GM19025 (cell line): Measurements from ENCODE around the gene CAMTA1.

Experiments used
- ATAC-seq: cut with Tn5 transposase; IDR thresholded peaks from one replicate; pipeline ENCODE4 v1.9.1; 2021; ENCODE audit warnings: mild to moderate bottlenecking, low read depth, moderate library complexity; ENCODE audit not compliant: unreplicated experiment

CAMTA1 gene

DNA sequence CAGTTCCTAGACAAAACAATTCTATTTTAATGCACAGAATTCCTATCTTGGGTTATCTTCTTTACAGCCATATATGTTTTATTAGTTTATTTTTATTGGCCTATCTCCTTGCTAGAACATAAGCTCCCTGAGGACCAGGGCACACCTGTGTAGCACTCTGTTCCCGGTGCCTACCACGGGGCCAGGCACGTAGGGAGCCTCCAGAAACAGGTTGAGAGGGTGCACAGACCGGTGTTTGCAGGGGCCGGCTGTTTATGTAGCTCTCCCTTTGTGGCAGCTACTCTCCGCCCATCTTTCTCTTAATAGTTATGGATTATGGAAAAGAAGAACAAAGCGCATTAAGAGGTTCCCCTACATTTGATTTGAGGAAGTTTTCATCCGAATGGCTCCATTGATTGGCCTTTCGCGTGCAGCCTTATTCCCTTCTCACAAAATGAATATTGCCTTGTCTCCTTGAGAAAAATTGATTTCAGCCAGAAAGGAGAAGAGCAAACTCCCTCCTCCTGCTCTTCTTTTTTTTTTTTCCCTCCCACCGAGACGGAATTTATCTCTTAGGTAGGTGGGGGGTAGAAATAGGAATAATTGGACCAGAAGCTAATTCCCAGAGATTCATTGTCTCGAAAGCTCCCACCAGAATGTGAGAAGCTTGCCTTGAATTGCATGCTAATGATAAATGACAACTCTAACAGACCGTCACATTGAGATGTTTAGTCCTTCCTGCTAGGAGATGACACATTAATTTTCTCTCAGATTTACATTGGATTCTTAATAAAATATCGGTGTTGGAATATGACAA, 447.4 kb downstream of the CAMTA1 start:
- no peak for ATAC-seq

DNA sequence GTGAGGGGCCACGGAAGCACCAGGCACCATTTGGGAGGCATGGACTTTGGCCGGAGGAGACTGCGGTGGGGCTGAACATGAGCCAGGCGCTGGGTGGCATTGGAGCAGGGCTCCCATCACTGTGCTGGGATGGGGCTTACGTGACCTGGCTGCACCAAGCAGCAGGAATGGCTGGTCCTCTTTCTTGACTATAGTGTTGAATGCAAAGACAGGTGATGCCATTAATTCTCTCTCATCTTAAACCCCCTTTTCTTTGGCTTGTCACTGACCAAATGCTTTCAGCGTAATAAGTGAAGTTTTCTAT, 447.9 kb downstream of the CAMTA1 start:
- no peak for ATAC-seq

DNA sequence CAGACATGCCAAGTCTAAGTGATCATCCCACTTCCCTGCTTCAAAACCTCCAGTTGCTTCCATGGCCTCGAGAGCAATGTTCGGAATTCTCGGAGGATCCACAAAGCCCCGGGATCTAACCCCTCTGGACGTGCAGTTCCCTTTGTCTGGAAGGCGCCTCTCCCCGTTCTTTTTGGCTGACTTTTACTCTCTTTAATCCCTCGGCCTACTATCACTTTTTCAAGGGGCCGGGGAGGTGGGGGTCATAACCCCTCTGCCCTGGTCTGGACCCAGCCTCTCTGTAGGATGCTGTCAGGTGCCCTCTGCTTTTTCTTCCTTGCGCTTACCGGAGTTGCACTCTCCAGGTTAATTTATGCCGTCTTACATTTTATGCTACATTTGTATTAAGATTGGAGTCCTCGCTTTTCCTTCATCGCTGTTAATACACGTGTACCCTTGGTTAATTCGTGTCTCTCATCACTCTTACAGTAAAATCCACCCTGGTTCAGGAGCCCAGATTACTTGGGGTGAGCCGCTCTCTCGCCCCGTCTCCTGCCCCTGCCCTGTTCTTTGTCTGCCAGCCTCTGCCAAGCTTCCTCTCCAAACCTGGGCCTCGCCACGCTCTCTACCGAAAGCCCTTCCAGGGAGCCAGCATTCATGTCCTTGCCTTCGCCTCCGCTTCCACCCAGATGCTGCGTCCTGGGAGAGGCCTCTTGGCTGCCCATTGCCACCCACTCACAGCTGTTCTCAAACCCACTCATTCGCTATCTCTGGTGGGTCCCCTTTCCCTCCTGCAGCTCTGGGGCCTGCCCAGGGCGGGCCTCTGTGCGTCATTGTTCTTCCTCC, 448.6 kb downstream of the CAMTA1 start:
- ATAC-seq, result no peak

DNA sequence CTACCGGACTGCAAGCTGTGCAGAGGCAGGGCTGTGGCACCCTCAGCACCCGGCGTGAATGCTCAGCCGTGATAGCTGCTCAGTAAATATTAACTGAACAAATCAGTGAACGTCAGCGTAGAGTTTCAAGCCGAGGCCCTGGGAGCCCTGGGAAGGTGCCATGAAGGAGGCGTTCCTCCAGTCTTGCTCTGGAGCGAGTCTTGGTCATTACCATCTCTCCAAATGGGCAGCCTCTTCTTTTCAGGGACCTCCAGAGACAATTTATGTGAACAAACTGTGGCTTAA, 449.2 kb downstream of the CAMTA1 start:
- no peak for ATAC-seq

DNA sequence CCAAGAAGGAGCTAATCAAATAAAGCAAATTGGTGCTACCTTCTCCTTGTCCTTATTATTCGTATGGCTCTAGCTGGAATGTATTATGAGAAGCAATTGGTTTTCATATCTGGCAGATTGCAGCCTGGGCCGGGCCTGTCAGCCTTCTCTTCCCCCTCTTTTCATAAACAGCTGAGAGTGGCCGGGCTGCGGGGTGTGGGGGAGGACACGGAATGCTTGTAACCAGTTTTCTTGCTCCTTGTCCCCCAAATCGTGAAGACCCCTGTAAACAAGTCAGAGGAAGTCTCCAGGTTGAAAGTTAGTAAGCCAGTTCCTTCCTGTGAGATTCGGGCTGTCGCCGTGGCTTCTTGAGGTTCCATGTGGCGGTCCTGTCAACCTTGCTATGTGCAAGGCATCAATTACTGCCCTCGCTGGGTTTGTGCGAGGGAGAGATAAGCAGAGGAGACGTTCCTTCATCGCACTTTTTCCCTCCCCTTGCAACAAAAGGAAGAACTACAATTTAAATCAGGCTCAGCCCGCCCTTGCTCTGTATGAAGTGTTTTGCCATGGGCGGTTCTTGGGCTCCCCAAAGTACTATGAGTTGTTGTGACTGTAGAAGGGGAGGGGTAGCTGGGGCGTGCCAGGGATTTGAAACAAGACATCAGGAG, 450.7 kb downstream of the CAMTA1 start:
- no peak for ATAC-seq

DNA sequence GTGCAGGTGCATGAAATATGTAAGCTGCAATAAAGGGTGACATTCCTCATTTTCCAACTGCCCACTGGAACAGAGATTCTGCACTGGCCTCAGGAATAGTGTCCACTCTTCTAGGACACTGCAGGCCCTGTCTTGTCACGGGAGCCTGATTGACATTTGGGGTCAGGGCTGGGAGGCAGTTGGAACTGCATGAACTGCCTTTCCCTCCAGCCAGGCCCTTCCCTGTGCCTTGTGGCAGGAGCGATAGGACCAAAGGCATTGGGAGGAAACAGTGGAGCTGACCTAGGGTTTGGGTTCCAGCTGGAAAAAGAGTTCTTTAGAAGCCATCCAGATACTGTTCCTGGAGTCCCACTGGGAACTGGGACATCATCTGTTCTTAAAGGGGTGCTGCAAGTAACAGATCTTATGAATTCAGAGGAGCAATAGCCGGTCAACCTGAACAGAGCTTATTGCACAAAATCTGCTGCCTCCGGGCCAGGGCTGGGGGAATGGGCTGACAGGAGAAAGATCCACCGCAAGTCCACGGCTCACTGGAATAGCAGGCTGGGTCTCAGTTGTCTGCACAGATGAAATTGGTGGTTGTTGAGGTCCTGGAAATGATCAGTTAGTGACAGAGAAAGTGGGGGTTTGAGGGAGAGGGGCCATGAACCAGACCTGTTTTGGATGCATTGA, 451.7 kb downstream of the CAMTA1 start:
- no peak for ATAC-seq

DNA sequence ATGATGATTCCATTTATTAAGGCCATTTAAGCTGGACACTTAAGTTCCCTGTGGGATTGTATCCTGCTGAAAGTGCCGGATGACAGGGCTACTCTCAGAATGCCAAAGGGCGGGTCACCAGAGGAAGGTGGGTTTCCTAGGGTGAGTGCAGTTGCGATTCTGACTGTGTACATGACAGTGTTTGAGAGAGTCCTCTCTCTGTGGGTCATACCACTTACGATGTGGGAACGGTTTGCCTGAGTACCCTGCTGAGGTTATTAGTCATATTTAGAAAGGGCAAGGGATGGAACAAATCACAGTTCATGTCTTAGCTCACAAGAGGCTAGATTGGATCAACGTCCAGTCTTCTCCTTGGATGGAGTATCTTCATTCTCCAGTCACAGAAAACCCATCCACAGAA, 461.9 kb downstream of the CAMTA1 start:
- ATAC-seq, result no peak

DNA sequence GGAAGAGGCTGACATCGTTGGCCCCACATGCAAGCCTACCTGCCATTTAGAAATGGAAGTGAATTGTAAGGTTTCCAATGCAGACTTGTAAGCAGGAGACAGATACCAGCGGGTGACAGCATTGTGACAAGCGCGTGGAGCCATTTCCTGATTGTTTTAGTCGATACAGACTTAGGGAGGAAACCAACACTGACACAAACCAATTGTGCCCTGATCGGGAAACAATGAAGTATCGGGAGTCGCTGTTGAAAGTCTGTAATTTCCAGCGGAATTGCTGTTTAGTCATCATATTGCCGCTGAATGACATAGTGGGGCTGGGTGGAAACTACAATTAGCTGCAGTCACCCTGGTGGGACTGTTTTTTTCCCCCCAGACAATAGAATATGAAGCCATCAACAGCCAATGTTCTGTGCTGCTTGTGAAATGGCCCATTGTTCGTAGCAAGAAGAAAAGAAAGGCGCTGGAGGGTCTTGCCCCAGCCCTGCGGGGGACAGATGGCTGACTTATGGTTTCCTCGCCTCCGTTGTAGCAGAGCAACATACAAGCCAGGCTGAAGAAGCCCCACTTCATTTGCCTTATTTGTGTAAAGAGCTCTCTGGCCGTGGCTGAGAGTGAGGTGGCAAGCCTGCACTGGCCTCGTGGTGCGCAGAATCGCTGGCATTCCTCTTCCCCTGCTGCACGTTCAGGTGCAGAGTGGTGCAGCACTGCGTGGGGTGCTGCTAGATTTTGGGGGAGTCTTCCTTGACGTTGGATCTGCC, 462.7 kb downstream of the CAMTA1 start:
- ATAC-seq, result no peak

DNA sequence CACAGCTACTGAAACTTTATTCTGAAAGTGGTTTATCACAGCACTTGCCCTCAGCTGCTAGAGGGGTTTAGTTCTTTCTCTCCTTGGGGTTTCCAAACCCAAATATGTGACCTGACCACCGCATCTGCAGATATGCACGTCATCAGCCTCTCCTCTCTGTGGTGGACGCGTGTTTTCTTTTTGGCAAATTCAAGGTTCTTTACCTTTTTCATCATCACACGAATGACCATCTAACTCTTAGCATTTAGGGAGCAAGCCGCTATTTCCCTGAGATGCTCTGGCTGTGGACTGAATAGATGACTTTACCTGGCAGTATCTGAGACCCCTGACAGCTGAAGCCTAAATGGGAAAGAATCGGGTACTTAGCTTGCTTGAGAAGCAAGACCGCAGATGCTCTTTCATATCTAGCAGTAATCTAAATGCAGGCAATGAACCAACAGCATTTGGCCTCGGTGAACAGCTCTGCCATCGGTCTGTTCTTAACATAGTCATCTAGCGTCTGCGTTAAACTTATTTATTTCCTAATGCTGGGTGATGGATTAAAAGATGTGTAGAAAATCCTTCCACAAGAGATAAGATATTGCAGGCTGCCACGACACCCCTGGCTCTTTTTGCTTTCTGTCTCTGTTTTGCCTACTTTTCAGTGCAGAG, 463.4 kb downstream of the CAMTA1 start:
- ATAC-seq, result no peak

DNA sequence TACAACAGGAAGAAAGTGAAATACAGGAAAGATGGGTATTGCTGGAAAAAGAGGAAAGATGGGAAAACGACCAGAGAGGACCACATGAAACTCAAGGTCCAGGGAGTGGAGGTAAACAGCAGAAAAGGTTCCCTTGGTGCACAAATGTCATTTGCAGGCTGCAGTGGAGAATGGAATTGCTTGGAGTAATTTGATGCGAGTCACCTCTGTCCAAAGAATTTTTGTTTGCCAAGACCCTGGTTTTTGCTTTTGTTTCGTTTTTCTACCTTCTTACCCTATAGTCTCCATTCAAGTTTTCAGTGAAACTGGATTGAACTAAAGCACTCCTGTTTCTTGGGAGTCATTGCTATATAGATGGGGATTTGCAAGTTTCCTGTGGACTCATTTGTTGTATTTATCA, 464.3 kb downstream of the CAMTA1 start:
- no peak for ATAC-seq

DNA sequence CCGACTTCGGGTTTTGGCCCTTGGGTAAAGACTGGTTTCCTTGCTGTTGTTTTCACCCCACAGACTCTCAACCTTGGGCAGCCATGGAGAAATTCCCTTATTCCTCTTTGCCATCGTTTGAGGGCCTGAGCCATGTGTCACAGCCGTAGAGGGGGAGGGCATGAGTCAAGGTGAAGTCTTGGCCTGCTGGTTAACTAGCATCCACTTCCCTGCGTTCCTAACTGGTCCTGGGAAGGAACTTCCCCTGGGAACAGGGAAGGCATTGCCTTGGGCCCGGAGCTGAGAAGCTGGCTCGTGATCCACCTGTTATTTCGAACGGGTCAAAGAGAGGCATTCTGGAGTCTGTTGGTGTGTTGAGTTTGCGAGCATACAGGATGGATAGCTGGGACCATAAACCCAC, 464.9 kb downstream of the CAMTA1 start:
- ATAC-seq, result no peak

DNA sequence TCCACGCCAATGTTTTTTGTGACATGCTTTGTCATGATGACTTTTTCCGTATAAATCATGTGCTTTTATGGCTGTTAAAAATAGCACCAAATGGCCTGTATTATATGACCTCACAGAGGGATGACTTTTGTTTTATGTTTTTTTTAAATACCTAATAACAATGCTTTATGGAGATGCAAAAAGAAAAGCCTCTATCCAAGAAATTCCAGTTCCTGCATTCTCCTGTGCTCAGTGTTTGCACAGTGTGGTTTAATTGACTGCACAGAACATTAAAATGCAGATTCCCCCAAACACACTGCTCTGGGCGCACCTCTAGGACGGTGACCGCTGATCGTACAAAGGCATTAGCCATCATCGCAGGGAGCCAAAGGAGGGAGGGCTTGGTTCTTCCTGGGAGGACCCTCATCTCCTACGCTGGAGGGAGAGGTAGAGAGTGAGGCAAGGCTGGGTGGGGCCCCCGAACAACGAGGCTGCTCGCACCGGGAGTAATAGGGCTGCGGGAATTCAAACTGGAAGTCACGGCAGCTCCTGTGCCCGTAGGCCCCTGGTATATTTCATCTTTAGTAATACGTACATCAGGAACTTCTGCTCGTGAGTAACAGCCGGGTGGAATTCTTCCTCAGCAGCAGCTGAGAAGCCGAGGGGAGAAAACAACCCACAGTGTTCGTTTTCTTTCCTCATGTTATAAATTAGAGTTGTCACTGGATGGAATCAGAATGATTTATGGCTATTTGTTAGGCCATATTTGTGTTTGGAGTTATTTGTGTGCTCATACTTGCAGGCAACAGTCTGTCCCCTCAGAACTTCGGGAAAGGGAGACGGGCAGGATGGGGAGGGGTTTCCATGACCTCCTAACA, 465.6 kb downstream of the CAMTA1 start:
- no peak for ATAC-seq

DNA sequence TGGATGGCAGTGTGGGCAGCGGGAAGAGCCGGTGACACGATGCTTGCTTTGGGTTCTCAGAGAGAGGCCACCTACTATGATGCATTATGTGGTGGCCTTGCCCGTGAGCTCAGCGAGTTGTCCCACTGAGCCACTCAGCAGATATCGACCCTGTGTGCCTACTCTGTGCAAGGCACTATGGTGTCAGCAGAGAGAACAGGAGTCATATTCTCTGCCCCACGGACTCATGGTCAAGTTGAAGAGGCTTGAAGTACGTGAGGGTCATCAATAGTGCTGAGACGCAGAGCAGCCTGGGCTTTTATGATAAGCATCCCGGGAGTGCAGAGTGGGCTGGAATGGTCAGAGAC, 466.2 kb downstream of the CAMTA1 start:
- no peak for ATAC-seq

DNA sequence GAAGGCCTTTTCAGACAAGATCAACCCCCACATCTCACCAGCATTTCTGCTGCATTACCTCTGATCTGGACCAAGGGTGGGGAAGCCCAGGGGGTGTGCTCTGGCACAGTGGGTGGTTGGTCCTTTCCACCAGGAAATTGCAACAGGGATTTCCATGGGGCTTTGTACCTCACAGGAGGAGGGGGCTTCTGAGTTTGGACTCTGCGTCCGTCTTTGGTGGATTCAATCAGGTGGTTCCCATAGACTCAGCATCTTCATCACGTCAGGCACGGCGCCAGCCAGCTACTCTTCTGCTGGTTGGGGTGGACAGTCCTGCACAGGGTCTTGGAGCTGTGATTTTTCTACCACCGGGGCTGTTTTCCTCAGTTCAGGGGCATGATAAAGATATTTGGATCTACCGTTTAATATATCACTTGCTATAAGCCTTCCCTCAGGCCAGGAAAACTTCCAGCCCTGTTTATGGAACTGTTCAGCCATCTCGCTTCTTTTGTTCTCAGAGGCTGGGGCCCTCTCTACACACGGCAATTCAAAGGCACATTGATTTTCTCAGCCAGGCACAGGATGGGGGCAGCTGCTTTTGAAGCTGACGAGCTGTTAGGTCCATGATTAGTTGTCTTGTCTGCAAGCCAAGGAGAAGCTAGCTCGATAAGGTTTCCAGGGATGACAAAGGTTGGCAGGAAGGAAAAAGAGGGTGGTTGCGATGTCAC, 467.3 kb downstream of the CAMTA1 start:
- ATAC-seq, result no peak

DNA sequence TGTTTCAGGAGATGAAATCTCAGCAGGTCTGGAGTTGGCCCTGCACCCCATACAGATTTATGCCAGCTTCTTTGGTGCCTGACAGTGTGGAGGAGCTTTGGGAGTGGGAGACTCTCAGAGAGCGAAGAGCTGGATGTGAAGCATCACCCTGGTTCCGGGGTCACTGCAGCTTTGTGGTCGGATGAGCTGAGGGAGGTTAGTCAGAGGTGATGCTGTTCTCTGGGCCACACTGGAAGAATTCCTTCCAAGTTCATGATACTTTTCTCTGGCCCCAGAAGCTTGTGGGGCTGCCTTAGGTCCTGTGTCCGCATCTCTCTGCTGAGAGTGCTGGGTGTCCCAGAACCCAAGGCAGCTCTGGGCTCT, 467.8 kb downstream of the CAMTA1 start:
- no peak for ATAC-seq

DNA sequence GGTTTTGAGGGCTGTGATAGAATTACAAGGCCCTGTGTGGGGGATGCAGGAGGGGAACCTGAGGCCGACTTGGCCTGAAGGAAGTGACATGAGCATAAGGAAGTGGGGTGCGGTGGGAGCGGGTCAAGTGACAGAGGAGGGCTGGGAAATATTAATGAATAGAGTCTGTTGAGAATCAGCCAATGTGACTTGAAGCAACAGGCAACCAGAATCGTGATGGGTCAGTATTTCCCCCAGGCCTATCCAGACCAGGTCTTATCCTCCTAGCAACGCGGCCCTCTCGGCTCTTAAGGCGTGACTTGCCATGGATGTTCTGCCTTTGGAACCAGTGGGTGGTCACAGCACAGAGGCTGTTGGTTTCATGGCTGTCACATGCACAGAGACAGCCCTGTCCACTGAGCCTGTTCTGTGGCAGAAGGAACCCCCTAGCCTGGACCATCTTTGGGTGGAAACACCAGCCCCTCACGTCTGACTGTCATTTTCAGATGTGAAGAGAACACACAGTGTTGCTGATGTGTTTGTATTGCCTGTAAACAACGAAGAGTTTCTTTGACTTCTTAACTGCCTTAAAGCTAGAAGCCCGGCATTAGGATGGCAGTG, 468.8 kb downstream of the CAMTA1 start:
- no peak for ATAC-seq

DNA sequence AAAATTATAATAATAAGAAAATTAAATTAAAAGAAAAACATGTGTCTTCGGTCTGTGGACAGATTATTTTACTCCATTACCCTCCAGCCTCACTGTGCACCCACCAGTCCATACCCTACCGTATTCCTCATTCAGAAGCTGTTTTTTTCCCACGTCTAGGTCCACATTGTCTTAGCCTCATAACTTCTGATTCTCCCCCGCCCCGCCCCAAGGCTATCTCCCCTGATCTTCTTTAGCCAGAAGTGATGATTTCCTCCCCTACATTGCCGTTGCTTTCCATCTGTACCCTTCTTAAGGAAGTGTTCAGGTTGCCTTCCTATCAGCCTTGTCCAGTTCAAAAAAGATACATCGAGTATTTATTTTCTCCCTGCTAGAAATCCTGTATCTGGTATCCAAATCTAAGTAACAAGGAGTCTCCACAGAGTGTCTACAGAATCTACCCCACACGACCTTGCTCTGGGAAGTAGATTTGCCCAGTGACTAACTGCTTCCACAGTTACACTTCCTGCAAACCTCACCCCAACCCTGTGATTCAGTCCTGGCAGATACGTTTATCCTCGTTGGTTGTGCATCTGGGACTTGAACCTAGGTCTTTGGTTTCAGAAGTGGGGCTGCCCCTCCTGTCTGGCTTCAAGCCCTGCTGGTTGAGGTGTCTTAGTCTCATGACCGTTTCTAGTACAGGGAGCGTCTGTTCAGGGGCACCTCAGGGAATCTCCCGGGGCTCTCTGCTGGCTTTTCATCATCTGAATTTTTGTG, 470.2 kb downstream of the CAMTA1 start:
- no peak for ATAC-seq

DNA sequence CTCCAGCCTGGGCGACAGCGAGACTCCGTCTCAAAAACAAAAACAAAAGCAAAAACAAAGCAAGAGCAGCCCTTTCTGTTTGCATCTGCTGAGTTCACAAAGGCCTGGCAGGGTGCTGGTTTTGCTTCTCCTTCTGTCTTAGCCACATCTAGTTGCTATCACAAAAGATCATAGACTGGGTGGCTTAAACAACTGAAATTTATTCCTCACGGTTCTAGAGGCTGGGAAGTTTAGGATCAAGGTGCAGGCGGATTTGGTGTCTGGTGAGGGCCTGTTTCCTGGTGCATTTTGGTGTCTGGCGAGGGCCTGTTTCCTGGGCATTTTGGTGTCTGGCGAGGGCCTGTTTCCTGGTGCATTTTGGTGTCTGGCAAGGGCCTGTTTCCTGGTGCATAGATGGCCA, 471.3 kb downstream of the CAMTA1 start:
- ATAC-seq, result no peak
